ENCODE results near the gene PKP2. TPM values are rescaled to one million over a fixed set of nuclear protein-coding genes. Genes with fewer than 3 reads are reported as not detected.

Gene PKP2
- total RNA-seq, 5 donors from 2014 or later (not counting 1 experiment from before 2014, with no cell fraction given), result 0.45 to 1.3 (median 0.93) TPM

GRCh38 chr12:32826807-32827412 lies 69.7 kb downstream of the PKP2 start:
- no peaks in the 10 kb centered on the region for H3K9me3 ChIP-seq
- POLR2A ChIA-PET, result no interaction called here
- H3K4me1 ChIP-seq (ENCODE audit: control insufficient read depth in 1 of 2, extremely low read depth in 1 of 2, insufficient read depth in 2 of 2, low read length in 2 of 2), result no peaks in the 10 kb centered on the region
- H3K4me3 ChIP-seq (ENCODE audit: control insufficient read depth in 1 of 2, extremely low read depth in 1 of 2, low read length in 1 of 2), result no peak overlapping the region
- H3K27me3 ChIP-seq (replicated peaks in 1 of 2; ENCODE audit: control insufficient read depth in 2 of 2, extremely low read depth in 1 of 2, insufficient read depth in 2 of 2, low read length in 1 of 2), result peaks cover 0 to 6% of the 10 kb centered on the region in 2 experiments
- no peak for ATAC-seq (replicated peaks in 1 of 4)
- CTCF ChIA-PET, result no interaction called here
- Mint-ChIP-seq H3K4me1 (no peaks in the 10 kb centered on the region), H3K27ac (no peak overlapping the region), H3K27me3 (peaks cover 0 to 5% of the 10 kb centered on the region in 2 donors), H3K9me3 (no peaks in the 10 kb centered on the region), H3K36me3 (no peaks in the 10 kb centered on the region), H3K4me3 (no peak overlapping the region)
- no peak overlapping the region for H3K27ac ChIP-seq (ENCODE audit: low read length)
- no peak for DNase-seq
- H3K36me3 ChIP-seq (ENCODE audit: control insufficient read depth in 2 of 2, extremely low read depth in 1 of 2, insufficient read depth in 1 of 2, low read length in 1 of 2), result no peaks in the 10 kb centered on the region
- no CpG with 5 or more reads among the region's 3 CpGs for WGBS (ENCODE audit: insufficient coverage)

GRCh38 chr12:32824596-32824995 lies 72.0 kb downstream of the PKP2 start:
- no peaks in the 10 kb centered on the region for H3K9me3 ChIP-seq
- DNase-seq (no peak), ATAC-seq (replicated peaks in 1 of 4) (no peak)
- Mint-ChIP-seq H3K4me1 (no peaks in the 10 kb centered on the region), H3K4me3 (no peak overlapping the region), H3K27ac (no peak overlapping the region), H3K9me3 (no peaks in the 10 kb centered on the region), H3K36me3 (no peaks in the 10 kb centered on the region), H3K27me3 (peaks cover 0 to 5% of the 10 kb centered on the region in 2 donors)
- CTCF ChIA-PET, result no interaction called here
- H3K4me1 ChIP-seq (ENCODE audit: control insufficient read depth in 1 of 2, extremely low read depth in 1 of 2, insufficient read depth in 2 of 2, low read length in 2 of 2), result no peaks in the 10 kb centered on the region
- no peaks in the 10 kb centered on the region for H3K36me3 ChIP-seq (ENCODE audit: control insufficient read depth in 2 of 2, extremely low read depth in 1 of 2, insufficient read depth in 1 of 2, low read length in 1 of 2)
- peaks cover 0 to 6% of the 10 kb centered on the region in 2 experiments for H3K27me3 ChIP-seq (replicated peaks in 1 of 2; ENCODE audit: control insufficient read depth in 2 of 2, extremely low read depth in 1 of 2, insufficient read depth in 2 of 2, low read length in 1 of 2)
- WGBS (ENCODE audit: insufficient coverage), result no CpG with 5 or more reads among the region's 1 CpG
- POLR2A ChIA-PET, result no interaction called here
- no peak overlapping the region for H3K27ac ChIP-seq (ENCODE audit: low read length)
- H3K4me3 ChIP-seq (ENCODE audit: control insufficient read depth in 1 of 2, extremely low read depth in 1 of 2, low read length in 1 of 2), result no peak overlapping the region

GRCh38 chr12:32822344-32822743 lies 74.2 kb downstream of the PKP2 start:
- H3K4me3 ChIP-seq (ENCODE audit: control insufficient read depth in 1 of 2, extremely low read depth in 1 of 2, low read length in 1 of 2), result no peak overlapping the region
- ChIA-PET CTCF (no interaction called here), POLR2A (no interaction called here)
- Mint-ChIP-seq H3K4me3 (no peak overlapping the region), H3K27me3 (peaks cover 3 to 8% of the 10 kb centered on the region in 2 donors), H3K27ac (no peak overlapping the region), H3K36me3 (no peaks in the 10 kb centered on the region), H3K9me3 (no peaks in the 10 kb centered on the region), H3K4me1 (no peaks in the 10 kb centered on the region)
- no peaks in the 10 kb centered on the region for H3K36me3 ChIP-seq (ENCODE audit: control insufficient read depth in 2 of 2, extremely low read depth in 1 of 2, insufficient read depth in 1 of 2, low read length in 1 of 2)
- no peaks in the 10 kb centered on the region for H3K9me3 ChIP-seq
- no peak overlapping the region for H3K27ac ChIP-seq (ENCODE audit: low read length)
- H3K27me3 ChIP-seq (replicated peaks in 1 of 2; ENCODE audit: control insufficient read depth in 2 of 2, extremely low read depth in 1 of 2, insufficient read depth in 2 of 2, low read length in 1 of 2), result peaks cover 0 to 6% of the 10 kb centered on the region in 2 experiments
- ATAC-seq (replicated peaks in 1 of 4) (no peak), DNase-seq (no peak)
- whole genome bisulfite sequencing (ENCODE audit: insufficient coverage), result 80% methylated on average over 2 of the region's 5 CpGs
- no peaks in the 10 kb centered on the region for H3K4me1 ChIP-seq (ENCODE audit: control insufficient read depth in 1 of 2, extremely low read depth in 1 of 2, insufficient read depth in 2 of 2, low read length in 2 of 2)

GRCh38 chr12:32821710-32822109 lies 74.9 kb downstream of the PKP2 start:
- 100% methylated on average over 1 of the region's 2 CpGs for WGBS (ENCODE audit: insufficient coverage)
- H3K4me1 ChIP-seq (ENCODE audit: control insufficient read depth in 1 of 2, extremely low read depth in 1 of 2, insufficient read depth in 2 of 2, low read length in 2 of 2), result no peaks in the 10 kb centered on the region
- no peaks in the 10 kb centered on the region for H3K36me3 Mint-ChIP-seq
- POLR2A ChIA-PET, result no interaction called here
- H3K27ac Mint-ChIP-seq, result no peak overlapping the region
- H3K9me3 Mint-ChIP-seq, result no peaks in the 10 kb centered on the region
- H3K27me3 Mint-ChIP-seq, result peaks cover 3 to 10% of the 10 kb centered on the region in 2 donors
- peaks cover 0 to 6% of the 10 kb centered on the region in 2 experiments for H3K27me3 ChIP-seq (replicated peaks in 1 of 2; ENCODE audit: control insufficient read depth in 2 of 2, extremely low read depth in 1 of 2, insufficient read depth in 2 of 2, low read length in 1 of 2)
- H3K4me1 Mint-ChIP-seq, result no peaks in the 10 kb centered on the region
- H3K36me3 ChIP-seq (ENCODE audit: control insufficient read depth in 2 of 2, extremely low read depth in 1 of 2, insufficient read depth in 1 of 2, low read length in 1 of 2), result no peaks in the 10 kb centered on the region
- H3K27ac ChIP-seq (ENCODE audit: low read length), result no peak overlapping the region
- H3K9me3 ChIP-seq, result no peaks in the 10 kb centered on the region
- H3K4me3 ChIP-seq (ENCODE audit: control insufficient read depth in 1 of 2, extremely low read depth in 1 of 2, low read length in 1 of 2), result no peak overlapping the region
- CTCF ChIA-PET, result interaction anchor here in 1 of 2 donors (0.5 kb wide), 1 partner anchor 234 kb away, joined by 13 read pairs; no protein-coding TSS in a partner anchor
- ATAC-seq (replicated peaks in 1 of 4), result no peak
- DNase-seq, result no peak
- no peak overlapping the region for H3K4me3 Mint-ChIP-seq

GRCh38 chr12:32821293-32821692 lies 75.3 kb downstream of the PKP2 start:
- ChIA-PET CTCF (interaction anchor here in 1 of 2 donors (0.5 kb wide), 1 partner anchor 234 kb away, joined by 13 read pairs; no protein-coding TSS in a partner anchor), POLR2A (no interaction called here)

GRCh38 chr12:32820376-32820931 lies 76.1 kb downstream of the PKP2 start:
- Mint-ChIP-seq H3K27ac (no peak overlapping the region), H3K4me1 (no peaks in the 10 kb centered on the region), H3K36me3 (no peaks in the 10 kb centered on the region), H3K27me3 (peaks cover 5 to 10% of the 10 kb centered on the region in 2 donors), H3K4me3 (no peak overlapping the region), H3K9me3 (no peaks in the 10 kb centered on the region)
- Histone ChIP-seq H3K27me3 (replicated peaks in 1 of 2; ENCODE audit: control insufficient read depth in 2 of 2, extremely low read depth in 1 of 2, insufficient read depth in 2 of 2, low read length in 1 of 2) (peaks cover 0 to 3% of the 10 kb centered on the region in 2 experiments), H3K9me3 (no peaks in the 10 kb centered on the region), H3K36me3 (ENCODE audit: control insufficient read depth in 2 of 2, extremely low read depth in 1 of 2, insufficient read depth in 1 of 2, low read length in 1 of 2) (no peaks in the 10 kb centered on the region), H3K4me3 (ENCODE audit: control insufficient read depth in 1 of 2, extremely low read depth in 1 of 2, low read length in 1 of 2) (no peak overlapping the region), H3K27ac (ENCODE audit: low read length) (no peak overlapping the region), H3K4me1 (ENCODE audit: control insufficient read depth in 1 of 2, extremely low read depth in 1 of 2, insufficient read depth in 2 of 2, low read length in 2 of 2) (no peaks in the 10 kb centered on the region)
- DNase-seq (no peak), ATAC-seq (replicated peaks in 1 of 4) (no peak)
- WGBS (ENCODE audit: insufficient coverage), result 50% methylated on average over 1 of the region's 2 CpGs
- ChIA-PET POLR2A (no interaction called here), CTCF (no interaction called here)

More at GRCh38 chr12:32821293-32821692, 75.3 kb downstream of the PKP2 start:
- Histone ChIP-seq H3K27me3 (replicated peaks in 1 of 2; ENCODE audit: control insufficient read depth in 2 of 2, extremely low read depth in 1 of 2, insufficient read depth in 2 of 2, low read length in 1 of 2) (peaks cover 0 to 6% of the 10 kb centered on the region in 2 experiments), H3K27ac (ENCODE audit: low read length) (no peak overlapping the region), H3K4me3 (ENCODE audit: control insufficient read depth in 1 of 2, extremely low read depth in 1 of 2, low read length in 1 of 2) (no peak overlapping the region), H3K9me3 (no peaks in the 10 kb centered on the region), H3K36me3 (ENCODE audit: control insufficient read depth in 2 of 2, extremely low read depth in 1 of 2, insufficient read depth in 1 of 2, low read length in 1 of 2) (no peaks in the 10 kb centered on the region), H3K4me1 (ENCODE audit: control insufficient read depth in 1 of 2, extremely low read depth in 1 of 2, insufficient read depth in 2 of 2, low read length in 2 of 2) (no peaks in the 10 kb centered on the region)
- peaks cover 5 to 10% of the 10 kb centered on the region in 2 donors for H3K27me3 Mint-ChIP-seq
- no CpG with 5 or more reads among the region's 8 CpGs for WGBS (ENCODE audit: insufficient coverage)
- H3K27ac Mint-ChIP-seq, result no peak overlapping the region
- H3K36me3 Mint-ChIP-seq, result no peaks in the 10 kb centered on the region
- H3K4me1 Mint-ChIP-seq, result no peaks in the 10 kb centered on the region
- DNase-seq (no peak), ATAC-seq (replicated peaks in 1 of 4) (no peak)
- no peak overlapping the region for H3K4me3 Mint-ChIP-seq
- no peaks in the 10 kb centered on the region for H3K9me3 Mint-ChIP-seq

Measured in T-cell (primary cell).